Mesothelial cell of epicardium (in vitro differentiated cells): Measurements from ENCODE around the gene GRID1. TPM values are rescaled to one million over a fixed set of nuclear protein-coding genes. Genes with fewer than 3 reads are reported as not detected.

Source experiments
- DNase-seq, 2 experiments: peaks; one replicate each; pipeline ENCODE4 v3.0.0; 2021; ENCODE audit warnings: low spot score in 2 of 2; ENCODE audit not compliant: unreplicated experiment in 2 of 2
- H3K27ac Mint-ChIP-seq: 2 replicates; pipeline ENCODE4 v1.8.0; 2021; ENCODE audit warnings: mixed read lengths
- H3K27me3 Mint-ChIP-seq: 2 replicates; pipeline ENCODE4 v1.8.0; 2021; ENCODE audit warnings: low read depth, mixed read lengths
- H3K36me3 Mint-ChIP-seq: 2 replicates; pipeline ENCODE4 v1.8.0; 2021; ENCODE audit warnings: mixed read lengths
- H3K4me1 Mint-ChIP-seq: 2 replicates; pipeline ENCODE4 v1.8.0; 2021; ENCODE audit warnings: mixed read lengths
- H3K4me3 Mint-ChIP-seq: 2 replicates; pipeline ENCODE4 v1.8.0; 2021; ENCODE audit warnings: mild to moderate bottlenecking, moderate library complexity, mixed read lengths
- H3K9me3 Mint-ChIP-seq: 2 replicates; pipeline ENCODE4 v1.8.0; 2021; ENCODE audit warnings: mixed read lengths
- total RNA-seq: library from RNA; stranded (reverse); gene quantifications from 3 replicates; pipeline ENCODE4 v1.2.1, GENCODE V29; 2021
- TF ChIP-seq, protein P1 (sequence below): fragments of 200-600 bp; sonication (generic); IDR thresholded peaks from one replicate; pipeline ENCODE4 v1.5.0; 2021; ENCODE audit warnings: antibody characterized with exemption; ENCODE audit not compliant: unreplicated experiment

Gene GRID1
- total RNA-seq, 1 donor from 2014 or later = 0.22 TPM

DNA sequence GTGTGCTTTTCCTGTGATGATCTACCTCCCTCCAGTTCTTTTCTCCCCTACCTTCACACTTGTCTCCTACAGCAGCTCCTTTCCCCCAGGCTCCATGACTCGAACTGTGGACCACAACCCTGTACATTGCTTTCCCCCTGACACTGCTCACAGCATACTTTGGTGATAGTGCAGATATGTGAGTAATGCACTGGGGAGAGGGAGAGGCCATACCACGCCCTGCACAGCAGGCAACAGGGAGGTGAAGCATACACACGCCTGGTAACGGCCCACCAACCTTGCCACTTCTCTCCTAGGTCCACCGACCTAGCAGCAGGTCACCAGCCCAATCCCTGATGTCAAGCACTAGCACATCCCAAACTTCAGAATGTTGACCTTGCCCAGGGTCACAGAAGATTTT lies 238.2 kb downstream of the GRID1 start:
- no peaks in the 10 kb centered on the region for H3K4me1 Mint-ChIP-seq
- H3K27me3 Mint-ChIP-seq = peaks cover 42% of the 10 kb centered on the region
- H3K4me3 Mint-ChIP-seq = no peak overlapping the region
- DNase-seq = no peak
- peaks cover 3% of the 10 kb centered on the region for H3K9me3 Mint-ChIP-seq
- H3K27ac Mint-ChIP-seq = no peak overlapping the region
- TF ChIP-seq, protein P1, sequence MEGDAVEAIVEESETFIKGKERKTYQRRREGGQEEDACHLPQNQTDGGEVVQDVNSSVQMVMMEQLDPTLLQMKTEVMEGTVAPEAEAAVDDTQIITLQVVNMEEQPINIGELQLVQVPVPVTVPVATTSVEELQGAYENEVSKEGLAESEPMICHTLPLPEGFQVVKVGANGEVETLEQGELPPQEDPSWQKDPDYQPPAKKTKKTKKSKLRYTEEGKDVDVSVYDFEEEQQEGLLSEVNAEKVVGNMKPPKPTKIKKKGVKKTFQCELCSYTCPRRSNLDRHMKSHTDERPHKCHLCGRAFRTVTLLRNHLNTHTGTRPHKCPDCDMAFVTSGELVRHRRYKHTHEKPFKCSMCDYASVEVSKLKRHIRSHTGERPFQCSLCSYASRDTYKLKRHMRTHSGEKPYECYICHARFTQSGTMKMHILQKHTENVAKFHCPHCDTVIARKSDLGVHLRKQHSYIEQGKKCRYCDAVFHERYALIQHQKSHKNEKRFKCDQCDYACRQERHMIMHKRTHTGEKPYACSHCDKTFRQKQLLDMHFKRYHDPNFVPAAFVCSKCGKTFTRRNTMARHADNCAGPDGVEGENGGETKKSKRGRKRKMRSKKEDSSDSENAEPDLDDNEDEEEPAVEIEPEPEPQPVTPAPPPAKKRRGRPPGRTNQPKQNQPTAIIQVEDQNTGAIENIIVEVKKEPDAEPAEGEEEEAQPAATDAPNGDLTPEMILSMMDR = no peak
- H3K36me3 Mint-ChIP-seq = no peaks in the 10 kb centered on the region

- TF ChIP-seq, protein P1 = no peak
- no peak overlapping the region for H3K27ac Mint-ChIP-seq
- DNase-seq = no peak
- H3K9me3 Mint-ChIP-seq = peaks cover 3% of the 10 kb centered on the region
- H3K36me3 Mint-ChIP-seq = no peaks in the 10 kb centered on the region
- H3K4me3 Mint-ChIP-seq = no peak overlapping the region
- H3K27me3 Mint-ChIP-seq = peaks cover 37% of the 10 kb centered on the region
- H3K4me1 Mint-ChIP-seq = no peaks in the 10 kb centered on the region
Measured at GRCh38 chr10:86127274-86127819, 239.2 kb downstream of the GRID1 start.

- H3K27ac Mint-ChIP-seq = no peak overlapping the region
- H3K9me3 Mint-ChIP-seq = no peaks in the 10 kb centered on the region
- TF ChIP-seq, protein P1 = no peak
- H3K36me3 Mint-ChIP-seq = no peaks in the 10 kb centered on the region
- DNase-seq = no peak
- H3K4me1 Mint-ChIP-seq = no peaks in the 10 kb centered on the region
- peaks cover 31% of the 10 kb centered on the region for H3K27me3 Mint-ChIP-seq
- no peak overlapping the region for H3K4me3 Mint-ChIP-seq
Measured at GRCh38 chr10:86124734-86125133, 241.9 kb downstream of the GRID1 start.

DNA sequence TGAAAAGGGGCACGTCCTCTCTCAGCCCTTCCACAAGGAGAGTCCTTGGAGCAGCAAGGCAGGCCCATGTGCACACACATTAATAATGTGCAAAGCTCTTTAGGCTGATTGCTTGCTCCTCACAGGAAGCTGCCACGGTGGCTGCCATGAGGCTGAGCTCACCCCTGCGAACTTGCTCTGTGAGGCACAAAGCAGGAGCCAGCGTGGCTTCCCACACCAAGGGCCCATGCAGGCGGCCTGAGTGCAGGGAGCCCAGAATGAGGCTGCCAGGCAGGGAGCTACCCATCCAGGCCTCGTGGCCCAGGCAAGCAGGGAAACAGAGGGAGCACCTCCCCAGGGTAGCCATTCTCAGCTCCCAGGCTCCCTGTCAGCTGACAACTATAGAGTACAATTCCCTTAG lies 242.9 kb downstream of the GRID1 start:
- Mint-ChIP-seq H3K36me3 (no peaks in the 10 kb centered on the region), H3K4me1 (no peaks in the 10 kb centered on the region), H3K4me3 (no peak overlapping the region), H3K27me3 (peaks cover 25% of the 10 kb centered on the region), H3K27ac (no peak overlapping the region), H3K9me3 (no peaks in the 10 kb centered on the region)
- no peak for DNase-seq
- TF ChIP-seq, protein P1 = no peak

DNA sequence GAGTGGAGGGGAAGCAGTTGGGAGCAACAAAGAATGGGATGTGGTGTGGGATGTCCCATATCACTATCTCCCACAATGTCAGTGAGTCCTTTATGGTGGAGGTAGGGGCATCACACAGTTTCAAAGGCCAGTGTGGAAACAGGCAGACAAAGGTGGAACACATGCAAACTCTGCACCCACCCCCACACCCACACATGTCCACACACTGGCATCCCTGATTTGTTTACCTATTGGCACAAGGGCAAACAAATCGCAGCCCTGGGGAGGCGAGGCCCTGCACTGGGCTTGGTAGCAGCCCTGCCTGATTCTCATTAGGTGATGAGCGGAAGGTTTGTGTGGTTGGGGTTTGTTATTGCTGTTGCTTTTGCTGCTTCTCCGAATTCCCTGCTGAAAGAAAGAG lies 243.3 kb downstream of the GRID1 start:
- no peaks in the 10 kb centered on the region for H3K9me3 Mint-ChIP-seq
- no peak overlapping the region for H3K27ac Mint-ChIP-seq
- H3K4me3 Mint-ChIP-seq = no peak overlapping the region
- TF ChIP-seq, protein P1 = no peak
- no peak for DNase-seq
- H3K4me1 Mint-ChIP-seq = no peaks in the 10 kb centered on the region
- H3K27me3 Mint-ChIP-seq = peaks cover 21% of the 10 kb centered on the region
- H3K36me3 Mint-ChIP-seq = no peaks in the 10 kb centered on the region

DNA sequence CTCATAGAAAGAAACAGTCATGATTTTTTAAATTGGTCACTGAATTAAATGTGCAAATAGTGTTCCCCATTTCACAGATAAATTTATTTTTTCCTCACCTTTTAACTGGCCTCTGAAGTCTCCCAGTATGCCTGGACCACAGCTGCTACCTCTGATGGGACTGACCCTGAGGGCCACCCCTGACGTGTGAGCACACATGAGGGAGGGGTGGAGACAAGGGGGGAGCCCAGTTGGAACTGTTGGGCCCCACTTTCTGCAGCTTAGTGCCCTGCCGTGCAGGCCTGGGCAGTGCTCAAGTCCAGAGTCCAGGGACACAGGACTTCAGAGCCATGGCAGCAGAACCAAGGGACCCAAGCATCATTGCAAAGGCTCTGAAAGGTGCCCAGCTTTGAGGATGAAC lies 243.9 kb downstream of the GRID1 start:
- DNase-seq = no peak
- no peak overlapping the region for H3K27ac Mint-ChIP-seq
- H3K9me3 Mint-ChIP-seq = no peaks in the 10 kb centered on the region
- H3K36me3 Mint-ChIP-seq = no peaks in the 10 kb centered on the region
- H3K4me3 Mint-ChIP-seq = no peak overlapping the region
- H3K27me3 Mint-ChIP-seq = peaks cover 18% of the 10 kb centered on the region
- TF ChIP-seq, protein P1 = no peak
- H3K4me1 Mint-ChIP-seq = no peaks in the 10 kb centered on the region
